CD4-positive, alpha-beta T cell treated with Interferon alpha-2 for 1 hour (primary cell): ENCODE measurements around the gene CNTNAP5.

ENCODE experiments used
- DNase-seq, 2 donors: peaks; one replicate each; pipeline ENCODE4 v3.0.0-alpha.2; 2020 to 2022

Gene CNTNAP5

DNA sequence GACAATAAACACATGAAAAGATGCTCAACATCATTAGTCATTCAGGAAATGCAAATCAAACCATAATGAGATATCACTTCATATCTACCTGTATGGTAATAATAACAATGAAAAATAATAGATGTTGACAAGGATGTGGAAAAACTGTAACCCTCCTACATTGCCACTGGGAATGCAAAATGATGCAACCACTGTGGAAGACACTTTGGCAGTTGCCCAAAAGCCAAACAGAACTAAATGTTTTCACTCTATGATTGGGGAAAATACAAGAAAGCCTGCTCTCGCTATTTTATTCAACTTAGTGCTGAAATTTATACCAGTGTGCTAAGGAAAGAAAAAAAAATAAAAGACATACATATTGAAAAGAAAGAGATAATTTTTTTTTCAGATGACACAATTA is 934.5 kb downstream of the CNTNAP5 start:
- no peak for DNase-seq

DNA sequence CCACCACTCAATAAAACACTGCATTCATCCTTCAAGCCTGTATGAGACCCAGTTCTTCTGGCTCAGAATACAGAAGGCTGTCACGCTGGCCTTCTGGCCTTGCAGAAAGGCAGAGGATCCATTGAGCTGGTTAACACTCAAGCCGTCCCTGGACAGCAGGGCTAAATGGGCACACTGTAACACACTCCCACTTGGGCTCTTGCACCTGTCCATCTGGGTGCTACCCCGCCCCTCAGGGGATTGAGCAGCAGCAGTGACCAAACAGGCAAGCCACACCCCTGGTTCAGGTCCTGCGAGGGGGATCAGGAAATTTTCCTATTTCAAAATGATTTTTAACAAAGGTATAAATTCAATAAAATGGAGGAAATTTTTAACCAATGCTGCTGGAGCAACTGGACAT is 936.0 kb downstream of the CNTNAP5 start:
- no peak for DNase-seq
